Right ventricle myocardium inferior (tissue), 1 donor: Measurements from ENCODE around the gene IFFO2. TPM values are rescaled to one million over a fixed set of nuclear protein-coding genes. Genes with fewer than 3 reads are reported as not detected.

Experiments used
- ATAC-seq: fragments of 200-7000 bp; cut with Tn5 transposase; one replicate; pipeline ENCODE4 v1.9.1; 2020; ENCODE audit warnings: mild to moderate bottlenecking, moderate library complexity
- DNase-seq: peaks from one replicate; pipeline ENCODE4 v3.0.0; 2021; ENCODE audit errors: missing footprints
- intact Hi-C: fragments of 100-400 bp; cut with DNase I; formaldehyde crosslinking; loops from one replicate; pipeline ENCODE4 v1.11.0; 2022
- total RNA-seq: library from RNA; stranded (reverse); fragmentation: NEBNext Ultra II Directional; extraction: Animal tissue kit (Norgen Biotek cat#: 25700); gene quantifications from one replicate; pipeline ENCODE4 v1.2.1, GENCODE V29; 2021
- donor health status: DM: no; HTN: yes; CAD: no; lungs with severe emphysema.

Gene IFFO2
- total RNA-seq, 1 donor from 2014 or later: 5.2 TPM

GRCh38 chr1:18974005-18974404, 17.5 kb upstream of the IFFO2 start:
- intact Hi-C loops: no loop called here
- no peak for ATAC-seq

GRCh38 chr1:18973446-18973955, 17.0 kb upstream of the IFFO2 start:
- intact Hi-C loops: no loop called here
- ATAC-seq: no peak

More at GRCh38 chr1:18974005-18974404, 17.5 kb upstream of the IFFO2 start:
- DNase-seq: no peak

GRCh38 chr1:18972991-18973390, 16.5 kb upstream of the IFFO2 start:
- intact Hi-C loops: no loop called here
- no peak for DNase-seq
- ATAC-seq: no peak

More at GRCh38 chr1:18973446-18973955, 17.0 kb upstream of the IFFO2 start:
- no peak for DNase-seq

GRCh38 chr1:18972531-18972930, 16.1 kb upstream of the IFFO2 start:
- ATAC-seq: no peak
- no peak for DNase-seq
- intact Hi-C loops: no loop called here

- intact Hi-C loops: no loop called here
- DNase-seq (no peak), ATAC-seq (no peak)
Measured at GRCh38 chr1:18970762-18971161, 14.3 kb upstream of the IFFO2 start.

GRCh38 chr1:18970358-18970757, 13.9 kb upstream of the IFFO2 start:
- ATAC-seq: no peak
- intact Hi-C loops: no loop called here
- no peak for DNase-seq

- intact Hi-C loops: no loop called here
- no peak for ATAC-seq
- DNase-seq: no peak
Measured at GRCh38 chr1:18967066-18967690, 10.7 kb upstream of the IFFO2 start.

GRCh38 chr1:18965206-18966173, 9.0 kb upstream of the IFFO2 start:
- ATAC-seq (no peak), DNase-seq (no peak)
- intact Hi-C loops: no loop called here

GRCh38 chr1:18963968-18964367, 7.5 kb upstream of the IFFO2 start:
- DNase-seq (no peak), ATAC-seq (no peak)
- intact Hi-C loops: no loop called here

- intact Hi-C loops: no loop called here
- DNase-seq: no peak
- no peak for ATAC-seq
Measured at GRCh38 chr1:18962855-18963737, 6.6 kb upstream of the IFFO2 start.

- intact Hi-C loops: no loop called here
- ATAC-seq (peak; percentile 42), DNase-seq (no peak)
Measured at GRCh38 chr1:18962121-18962721, 5.7 kb upstream of the IFFO2 start.

- DNase-seq (no peak), ATAC-seq (no peak)
- intact Hi-C loops: no loop called here
Measured at GRCh38 chr1:18960821-18961220, 4.3 kb upstream of the IFFO2 start.

GRCh38 chr1:18960409-18960808, 3.9 kb upstream of the IFFO2 start:
- ATAC-seq (no peak), DNase-seq (no peak)
- intact Hi-C loops: no loop called here

- intact Hi-C loops: loop anchor here (5.0 kb wide), 2 partner anchors 52 to 128 kb away; no protein-coding TSS in a partner anchor
- no peak for ATAC-seq
- DNase-seq: no peak
Measured at GRCh38 chr1:18959591-18959990, 3.1 kb upstream of the IFFO2 start.

- intact Hi-C loops: loop anchor here (1.0 to 5.0 kb wide), 3 partner anchors 47 to 130 kb away; no protein-coding TSS in a partner anchor
- no peak for DNase-seq
- no peak for ATAC-seq
Measured at GRCh38 chr1:18957532-18958300, 1.2 kb upstream of the IFFO2 start.

- intact Hi-C loops: loop anchor here (1.0 to 5.0 kb wide), 3 partner anchors 47 to 130 kb away; no protein-coding TSS in a partner anchor
- peak; percentile 8 for ATAC-seq
- no peak for DNase-seq
Measured at GRCh38 chr1:18957136-18957521, 653 bp upstream of the IFFO2 start.

- DNase-seq: no peak
- intact Hi-C loops: loop anchor here (5.0 kb wide), 2 partner anchors 48 to 132 kb away; no protein-coding TSS in a partner anchor
- ATAC-seq: no peak
Measured at GRCh38 chr1:18955441-18956192, 859 bp downstream of the IFFO2 start.
